Measurements from ENCODE around the gene OPCML.

DNA sequence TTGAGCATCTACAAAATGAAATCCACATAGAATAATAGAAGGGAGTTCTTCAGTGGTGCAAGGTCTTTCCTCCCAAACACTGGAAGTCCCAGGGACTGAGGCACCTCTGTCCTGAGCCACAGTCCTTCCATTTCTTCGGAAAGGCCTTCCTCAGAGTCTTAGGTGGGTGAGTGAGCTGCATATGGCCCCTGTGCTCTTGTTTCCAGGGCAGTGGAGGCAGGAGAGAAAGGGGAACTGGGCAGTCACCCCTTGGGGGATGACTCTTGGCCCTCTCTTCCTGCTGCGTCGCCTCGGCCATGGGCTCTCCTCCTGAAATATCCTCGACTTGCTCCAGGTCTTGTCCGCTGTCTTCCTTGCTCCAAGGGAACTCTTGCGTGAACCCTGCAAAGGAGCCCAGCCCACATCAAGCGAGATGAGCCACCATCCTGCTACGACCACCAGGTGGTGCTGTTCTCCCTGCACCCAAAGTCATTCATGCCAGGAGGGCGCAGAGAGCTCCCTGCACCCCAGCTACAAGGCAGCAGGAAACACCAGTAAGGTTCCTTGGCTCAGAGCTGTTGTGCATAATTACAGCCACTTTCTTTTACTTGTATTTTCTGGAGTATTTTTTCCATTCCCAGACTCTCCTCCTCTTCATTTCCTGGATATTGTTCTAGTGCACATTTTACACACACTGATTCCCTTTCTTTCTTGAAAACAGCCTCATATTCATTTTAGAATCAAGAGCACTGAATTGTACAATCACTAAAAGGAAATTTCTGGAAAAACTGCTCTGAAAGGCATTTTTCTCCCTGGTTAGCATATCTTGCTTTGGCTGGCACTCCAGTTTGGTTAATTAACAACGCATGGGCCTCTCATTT is 397.8 kb downstream of the OPCML start:
- TF ChIP-seq, protein P1, sequence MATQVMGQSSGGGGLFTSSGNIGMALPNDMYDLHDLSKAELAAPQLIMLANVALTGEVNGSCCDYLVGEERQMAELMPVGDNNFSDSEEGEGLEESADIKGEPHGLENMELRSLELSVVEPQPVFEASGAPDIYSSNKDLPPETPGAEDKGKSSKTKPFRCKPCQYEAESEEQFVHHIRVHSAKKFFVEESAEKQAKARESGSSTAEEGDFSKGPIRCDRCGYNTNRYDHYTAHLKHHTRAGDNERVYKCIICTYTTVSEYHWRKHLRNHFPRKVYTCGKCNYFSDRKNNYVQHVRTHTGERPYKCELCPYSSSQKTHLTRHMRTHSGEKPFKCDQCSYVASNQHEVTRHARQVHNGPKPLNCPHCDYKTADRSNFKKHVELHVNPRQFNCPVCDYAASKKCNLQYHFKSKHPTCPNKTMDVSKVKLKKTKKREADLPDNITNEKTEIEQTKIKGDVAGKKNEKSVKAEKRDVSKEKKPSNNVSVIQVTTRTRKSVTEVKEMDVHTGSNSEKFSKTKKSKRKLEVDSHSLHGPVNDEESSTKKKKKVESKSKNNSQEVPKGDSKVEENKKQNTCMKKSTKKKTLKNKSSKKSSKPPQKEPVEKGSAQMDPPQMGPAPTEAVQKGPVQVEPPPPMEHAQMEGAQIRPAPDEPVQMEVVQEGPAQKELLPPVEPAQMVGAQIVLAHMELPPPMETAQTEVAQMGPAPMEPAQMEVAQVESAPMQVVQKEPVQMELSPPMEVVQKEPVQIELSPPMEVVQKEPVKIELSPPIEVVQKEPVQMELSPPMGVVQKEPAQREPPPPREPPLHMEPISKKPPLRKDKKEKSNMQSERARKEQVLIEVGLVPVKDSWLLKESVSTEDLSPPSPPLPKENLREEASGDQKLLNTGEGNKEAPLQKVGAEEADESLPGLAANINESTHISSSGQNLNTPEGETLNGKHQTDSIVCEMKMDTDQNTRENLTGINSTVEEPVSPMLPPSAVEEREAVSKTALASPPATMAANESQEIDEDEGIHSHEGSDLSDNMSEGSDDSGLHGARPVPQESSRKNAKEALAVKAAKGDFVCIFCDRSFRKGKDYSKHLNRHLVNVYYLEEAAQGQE (IDR thresholded peaks at IDR 0.05; ENCODE audit: borderline replicate concordance), result no peak
- TF ChIP-seq, protein P2, sequence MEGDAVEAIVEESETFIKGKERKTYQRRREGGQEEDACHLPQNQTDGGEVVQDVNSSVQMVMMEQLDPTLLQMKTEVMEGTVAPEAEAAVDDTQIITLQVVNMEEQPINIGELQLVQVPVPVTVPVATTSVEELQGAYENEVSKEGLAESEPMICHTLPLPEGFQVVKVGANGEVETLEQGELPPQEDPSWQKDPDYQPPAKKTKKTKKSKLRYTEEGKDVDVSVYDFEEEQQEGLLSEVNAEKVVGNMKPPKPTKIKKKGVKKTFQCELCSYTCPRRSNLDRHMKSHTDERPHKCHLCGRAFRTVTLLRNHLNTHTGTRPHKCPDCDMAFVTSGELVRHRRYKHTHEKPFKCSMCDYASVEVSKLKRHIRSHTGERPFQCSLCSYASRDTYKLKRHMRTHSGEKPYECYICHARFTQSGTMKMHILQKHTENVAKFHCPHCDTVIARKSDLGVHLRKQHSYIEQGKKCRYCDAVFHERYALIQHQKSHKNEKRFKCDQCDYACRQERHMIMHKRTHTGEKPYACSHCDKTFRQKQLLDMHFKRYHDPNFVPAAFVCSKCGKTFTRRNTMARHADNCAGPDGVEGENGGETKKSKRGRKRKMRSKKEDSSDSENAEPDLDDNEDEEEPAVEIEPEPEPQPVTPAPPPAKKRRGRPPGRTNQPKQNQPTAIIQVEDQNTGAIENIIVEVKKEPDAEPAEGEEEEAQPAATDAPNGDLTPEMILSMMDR (IDR thresholded peaks at IDR 0.05; ENCODE audit: poor library complexity, severe bottlenecking), result peak; percentile 82
- no peak for TF ChIP-seq TAF1 (IDR thresholded peaks at IDR 0.05; ENCODE audit: low read depth)
